GM18868 (cell line): Measurements from ENCODE around the gene PHKB.
"Not testable (repeated sequence)": the region's sequence is repeated elsewhere in the genome, so short reads cannot be mapped to it uniquely, and the experiment has no call there.

ENCODE experiments used
- ATAC-seq: cut with Tn5 transposase; IDR thresholded peaks from one replicate; pipeline ENCODE4 v1.9.1; 2021; ENCODE audit warnings: mild to moderate bottlenecking, moderate library complexity; ENCODE audit not compliant: unreplicated experiment

The PHKB gene

GRCh38 chr16:47499700-47500264 is 38.7 kb downstream of the PHKB start:
- ATAC-seq = no peak

GRCh38 chr16:47503936-47504335 is 42.8 kb downstream of the PHKB start:
- ATAC-seq = no peak

- ATAC-seq = no peak
Measured at GRCh38 chr16:47504599-47504998, 43.5 kb downstream of the PHKB start.

GRCh38 chr16:47506800-47507199 is 45.7 kb downstream of the PHKB start:
- no peak for ATAC-seq

- ATAC-seq = no peak
Measured at GRCh38 chr16:47507701-47508100, 46.6 kb downstream of the PHKB start.

GRCh38 chr16:47511882-47512281 is 50.8 kb downstream of the PHKB start:
- ATAC-seq = no peak

GRCh38 chr16:47519037-47519436 is 57.9 kb downstream of the PHKB start:
- no peak for ATAC-seq

GRCh38 chr16:47519546-47519945 is 58.4 kb downstream of the PHKB start:
- no peak for ATAC-seq

GRCh38 chr16:47519996-47520679 is 59.0 kb downstream of the PHKB start:
- ATAC-seq = no peak

GRCh38 chr16:47523342-47524006 is 62.3 kb downstream of the PHKB start:
- ATAC-seq = peak; percentile 99

GRCh38 chr16:47524007-47524405 is 62.9 kb downstream of the PHKB start:
- ATAC-seq = no peak

- ATAC-seq = no peak
Measured at GRCh38 chr16:47528431-47528830, 67.3 kb downstream of the PHKB start.

- ATAC-seq = no peak
Measured at GRCh38 chr16:47533744-47534292, 72.7 kb downstream of the PHKB start.

- no peak for ATAC-seq
Measured at GRCh38 chr16:47538472-47538871, 77.3 kb downstream of the PHKB start.

- ATAC-seq = not testable (repeated sequence)
Measured at GRCh38 chr16:47539707-47540670, 78.9 kb downstream of the PHKB start.

GRCh38 chr16:47541135-47541534 is 80.0 kb downstream of the PHKB start:
- ATAC-seq = not testable (repeated sequence)

- not testable (repeated sequence) for ATAC-seq
Measured at GRCh38 chr16:47544255-47544654, 83.1 kb downstream of the PHKB start.

GRCh38 chr16:47551185-47551584 is 90.1 kb downstream of the PHKB start:
- not testable (repeated sequence) for ATAC-seq

- ATAC-seq = not testable (repeated sequence)
Measured at GRCh38 chr16:47551767-47552166, 90.6 kb downstream of the PHKB start.

GRCh38 chr16:47553853-47554564 is 92.9 kb downstream of the PHKB start:
- ATAC-seq = no peak
